SIG-M5 treated with dmso at 0.1 percent for 504 hours (cell line): ENCODE measurements around the gene MAL.

ENCODE experiments used
- DNase-seq: peaks from one replicate; lab custom pipeline; 2025; ENCODE audit not compliant: unreplicated experiment; lab: John Stamatoyannopoulos, UW

Gene MAL

DNA sequence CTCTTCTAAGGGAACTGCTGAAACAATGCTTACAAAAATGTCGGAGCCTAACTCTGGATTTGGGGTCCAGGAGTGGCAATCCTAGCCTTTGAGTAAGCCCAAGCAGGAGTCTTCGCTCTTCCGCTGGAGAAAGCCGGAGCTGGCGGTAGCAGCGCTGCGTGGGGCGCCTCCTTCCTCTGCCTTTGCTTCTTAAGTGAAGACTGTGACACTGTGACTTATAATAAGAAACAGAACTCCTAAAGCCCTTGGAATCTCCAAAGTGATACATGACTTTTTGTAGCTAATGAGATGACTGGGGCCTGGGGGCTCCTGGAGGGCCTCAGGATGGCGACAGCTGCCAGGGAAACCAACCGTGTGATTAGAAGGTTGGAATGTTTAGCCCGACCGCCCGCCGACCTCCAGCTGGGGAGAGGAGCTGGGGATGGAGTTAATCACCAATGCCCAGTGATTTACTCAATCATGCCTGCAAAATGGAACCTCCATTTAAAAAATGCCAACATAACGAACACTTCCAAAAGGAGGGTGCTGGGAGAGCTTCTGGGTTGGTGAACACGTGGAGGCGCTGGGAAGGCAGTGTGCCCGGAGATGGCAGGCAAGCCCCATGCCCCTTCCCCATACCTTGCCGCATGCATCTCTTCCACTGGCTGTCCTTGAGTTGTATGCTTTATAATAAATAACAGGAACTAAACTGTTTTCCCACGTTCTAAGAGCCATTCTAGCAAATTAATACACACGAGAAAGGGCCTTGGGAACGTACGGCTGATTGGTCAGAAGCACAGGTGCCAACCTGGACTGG, 29.0 kb upstream of the MAL start:
- no peak for DNase-seq

DNA sequence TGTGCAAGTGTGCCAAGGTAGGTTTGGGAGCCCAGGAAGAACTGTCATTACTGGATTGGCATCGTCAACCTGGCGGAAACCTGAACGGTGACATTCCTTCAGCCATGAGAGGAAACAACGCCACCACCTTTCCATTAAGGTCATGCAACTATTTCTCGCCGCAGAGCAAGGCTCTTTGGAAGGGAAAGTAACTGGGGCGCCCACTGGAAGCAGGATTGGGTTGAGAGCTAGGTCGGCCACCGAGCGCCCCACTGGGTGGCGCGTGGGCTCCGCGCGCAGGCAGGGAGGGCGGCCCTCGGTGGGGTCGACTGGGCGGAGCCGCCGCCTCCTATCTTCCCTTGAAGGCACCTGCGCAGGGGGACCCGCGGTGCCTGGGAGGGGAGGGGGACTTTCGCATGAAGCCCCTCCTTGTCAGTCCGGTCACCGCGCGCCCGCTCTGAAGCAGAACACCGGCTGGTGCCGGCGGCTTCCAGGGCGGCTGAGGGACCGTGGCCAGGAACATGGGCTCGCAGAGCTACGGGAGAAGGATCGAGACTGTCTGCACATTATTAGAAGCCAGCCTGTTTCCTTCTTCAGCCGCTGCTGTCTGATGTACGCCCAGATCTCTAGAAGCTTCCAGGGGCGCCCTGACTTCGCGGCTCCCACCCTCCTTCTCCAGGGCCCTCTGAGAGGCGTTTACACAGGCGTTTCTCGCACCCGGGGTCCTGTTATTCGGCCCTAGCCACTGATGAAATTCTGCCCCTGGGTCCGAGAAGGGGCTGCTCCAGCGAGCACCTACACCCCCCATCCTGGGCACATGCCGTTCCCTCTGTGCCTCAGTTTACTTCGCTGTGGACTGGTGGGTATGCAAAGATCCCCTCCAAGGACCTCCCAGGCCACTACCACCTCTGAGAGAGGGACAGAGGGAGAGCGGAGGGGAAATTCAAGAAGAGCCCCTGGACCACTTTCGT, 27.3 kb upstream of the MAL start:
- no peak for DNase-seq

DNA sequence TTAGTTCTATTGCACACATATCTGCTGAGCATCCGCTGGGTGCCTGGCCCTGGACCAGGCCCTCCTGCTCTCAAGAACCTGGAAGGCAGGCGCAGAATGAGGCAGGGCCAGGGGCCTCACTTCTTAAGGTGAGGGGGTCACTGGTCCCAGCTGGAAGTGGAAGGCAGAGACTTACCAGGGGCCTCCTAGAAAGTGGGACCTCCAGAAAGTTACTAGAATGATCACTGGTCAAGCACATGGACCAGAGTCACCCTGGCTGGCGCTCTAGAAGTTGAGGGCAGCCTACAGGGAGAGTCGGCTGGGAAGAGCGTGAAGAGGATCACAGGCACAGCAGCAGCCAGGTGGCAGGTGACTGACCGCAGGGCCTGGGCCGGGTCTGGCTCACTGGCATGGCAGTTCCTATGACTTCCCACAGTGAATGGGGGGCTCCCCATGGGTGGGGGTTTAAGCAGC, 26.1 kb upstream of the MAL start:
- DNase-seq, result no peak

DNA sequence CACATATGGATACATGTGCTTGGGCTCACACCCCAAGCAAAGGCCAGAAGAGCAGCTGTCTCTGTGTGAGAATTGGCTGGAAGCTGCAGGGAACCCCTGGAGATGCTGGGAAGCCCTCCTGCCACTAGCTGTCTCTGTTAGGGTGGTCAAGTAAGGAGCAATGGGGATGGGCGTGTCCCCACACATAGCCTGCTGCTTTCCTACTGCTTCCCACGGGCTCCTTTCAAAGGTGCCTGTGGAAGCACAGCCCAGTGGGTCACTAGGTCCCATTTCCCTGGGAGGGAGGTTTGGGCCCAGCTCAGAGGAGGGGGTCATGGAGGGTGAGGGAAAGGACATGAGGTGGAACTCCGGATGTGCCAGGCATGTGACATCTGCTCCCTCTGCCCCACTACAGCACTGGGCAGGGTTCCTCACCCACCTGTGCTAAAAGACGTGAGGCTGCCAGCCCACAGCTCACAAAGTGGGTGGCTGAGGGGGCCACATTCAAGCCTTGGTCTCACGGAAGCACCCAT, 24.4 kb upstream of the MAL start:
- DNase-seq, result no peak

DNA sequence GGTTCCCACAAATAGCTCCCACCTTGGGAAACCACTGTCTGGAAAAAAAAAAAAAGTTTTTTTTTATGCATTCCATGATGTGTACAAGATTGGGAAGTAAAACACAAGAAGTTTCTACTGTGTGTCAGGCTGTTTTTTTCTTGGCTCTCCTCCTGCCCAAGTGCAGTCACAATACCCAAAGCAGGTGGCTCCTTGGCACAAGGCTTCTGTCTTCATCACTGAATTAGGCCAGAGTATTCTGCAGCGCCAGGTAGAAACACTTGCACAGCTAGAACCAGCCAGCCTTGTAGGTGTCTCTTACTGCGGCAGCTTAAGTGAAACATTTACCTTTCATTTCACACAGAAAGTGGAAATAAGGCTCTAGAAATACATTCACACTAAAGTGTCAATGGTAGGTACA, 23.8 kb upstream of the MAL start:
- DNase-seq, result no peak

DNA sequence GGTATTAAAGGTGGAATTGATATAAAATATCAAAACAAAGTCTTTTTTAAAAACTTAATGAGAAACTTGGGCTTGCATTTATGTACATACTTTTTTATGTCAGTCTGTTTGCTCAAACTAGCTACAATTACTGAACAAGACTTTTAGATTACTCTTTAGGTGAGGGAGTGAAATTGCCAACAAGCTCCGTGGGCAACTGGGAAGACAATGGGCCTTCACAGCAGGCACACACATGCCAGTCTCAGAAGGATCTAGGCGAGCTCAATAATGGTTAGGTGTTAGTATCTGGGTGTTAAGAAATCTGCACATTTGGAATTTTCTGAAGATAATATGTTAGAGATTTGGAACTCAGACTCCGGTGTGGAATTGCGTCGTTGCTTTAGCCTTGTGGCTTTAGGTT, 23.0 kb upstream of the MAL start:
- DNase-seq, result no peak

DNA sequence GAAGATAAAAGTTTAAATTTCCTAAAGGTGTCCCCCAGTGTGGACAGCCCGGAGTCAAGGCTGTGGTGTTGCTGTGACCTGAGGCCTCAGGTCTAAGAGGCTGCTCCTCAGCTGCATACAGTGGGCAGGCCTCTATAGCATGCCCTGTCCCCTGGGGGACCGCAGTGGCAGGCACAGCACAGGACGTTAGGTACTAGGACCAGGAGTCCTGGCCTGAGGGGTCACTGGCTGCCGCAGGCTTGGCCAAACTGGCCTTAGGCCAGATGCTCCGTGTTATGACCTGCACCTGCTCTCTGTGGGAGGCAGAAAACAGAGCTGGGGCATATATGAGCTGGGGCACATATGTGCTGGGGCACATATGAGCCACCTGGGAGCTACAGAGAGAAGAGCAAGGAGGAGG, 21.2 kb upstream of the MAL start:
- no peak for DNase-seq

DNA sequence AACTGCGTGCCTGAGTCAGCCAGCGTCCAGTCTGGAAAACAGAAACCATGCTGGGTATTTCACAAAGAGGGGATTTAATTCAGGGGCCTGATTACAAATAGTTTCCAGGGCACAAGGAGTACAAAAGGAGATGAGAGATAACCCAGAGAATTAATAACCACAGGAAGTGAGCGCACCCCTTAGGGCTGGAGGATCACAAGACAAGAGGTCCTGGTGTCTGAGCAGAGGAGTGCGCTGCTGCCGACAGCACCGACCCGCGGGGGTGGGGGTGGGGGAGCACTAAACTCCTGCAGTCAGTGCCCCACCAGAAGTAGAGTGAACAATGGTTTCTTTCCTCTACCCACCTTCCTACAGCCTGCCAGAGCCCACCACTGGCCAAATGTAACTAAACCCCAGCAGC, 20.8 kb upstream of the MAL start:
- DNase-seq, result no peak

DNA sequence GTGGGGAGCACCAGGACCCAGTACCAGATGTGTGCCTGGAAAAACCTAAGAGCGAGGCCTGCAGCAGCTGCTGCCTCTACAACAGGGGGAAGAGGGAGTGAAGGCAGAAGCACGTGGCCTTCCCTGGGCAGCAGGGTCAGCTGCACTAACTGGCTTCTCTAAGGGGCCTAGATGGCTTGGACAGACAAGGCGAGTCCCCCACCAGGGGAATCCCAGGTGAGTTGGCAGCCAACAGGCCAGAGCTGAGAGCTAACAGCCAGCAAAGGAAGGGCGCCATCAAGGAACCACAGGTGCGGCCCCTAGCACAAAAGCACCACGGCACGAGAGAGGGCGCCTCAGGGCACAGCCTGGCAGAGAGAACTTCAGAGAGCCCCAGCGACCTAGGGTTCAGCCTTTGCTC, 19.8 kb upstream of the MAL start:
- no peak for DNase-seq

DNA sequence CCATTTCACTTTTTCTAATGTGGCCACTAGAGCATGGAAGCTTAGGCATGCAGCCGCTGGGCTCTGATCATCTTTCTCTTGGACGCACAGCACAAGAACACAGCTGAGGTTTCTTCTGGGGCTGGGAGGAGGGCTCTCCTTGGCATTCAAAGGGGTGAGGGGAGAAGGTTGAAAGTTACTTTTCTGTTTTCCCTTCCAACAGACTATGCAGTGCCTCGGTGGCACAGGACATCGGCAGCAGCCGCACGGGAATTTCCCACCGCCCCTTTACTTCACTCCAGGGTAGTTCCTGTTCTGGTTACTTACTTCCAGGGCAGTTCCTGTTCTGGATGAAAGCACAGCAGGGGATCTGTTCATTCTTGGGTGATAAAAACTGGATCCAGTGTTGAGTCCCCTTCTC, 18.9 kb upstream of the MAL start:
- no peak for DNase-seq

DNA sequence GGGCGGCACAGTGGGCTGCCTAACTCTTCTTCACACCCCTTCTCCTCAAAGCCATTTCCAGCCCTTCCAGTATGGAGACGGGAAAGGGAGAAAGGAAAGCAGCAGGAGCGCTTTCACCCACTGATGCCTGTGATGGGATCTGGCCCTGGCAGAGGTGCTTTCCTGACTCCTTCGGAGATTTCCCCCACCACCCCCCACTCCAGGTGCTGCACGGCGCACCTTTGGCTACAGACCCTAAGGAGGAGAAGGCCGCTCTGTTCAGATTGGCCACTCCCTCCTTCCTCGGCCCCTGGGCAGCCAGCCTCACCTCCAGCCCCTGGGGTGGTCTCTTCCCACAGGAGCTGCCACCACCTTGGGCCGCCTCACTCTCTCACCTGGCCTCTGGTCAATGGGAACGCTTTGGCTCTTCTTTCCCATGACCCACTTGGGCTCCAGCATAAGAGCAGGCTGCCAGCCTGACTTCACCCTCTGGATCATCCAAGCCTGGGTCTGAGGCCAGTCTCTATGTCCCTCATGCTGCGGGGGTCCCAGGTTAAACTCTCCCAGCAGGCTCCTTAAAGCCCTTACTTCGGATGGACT, 18.4 kb upstream of the MAL start:
- no peak for DNase-seq

DNA sequence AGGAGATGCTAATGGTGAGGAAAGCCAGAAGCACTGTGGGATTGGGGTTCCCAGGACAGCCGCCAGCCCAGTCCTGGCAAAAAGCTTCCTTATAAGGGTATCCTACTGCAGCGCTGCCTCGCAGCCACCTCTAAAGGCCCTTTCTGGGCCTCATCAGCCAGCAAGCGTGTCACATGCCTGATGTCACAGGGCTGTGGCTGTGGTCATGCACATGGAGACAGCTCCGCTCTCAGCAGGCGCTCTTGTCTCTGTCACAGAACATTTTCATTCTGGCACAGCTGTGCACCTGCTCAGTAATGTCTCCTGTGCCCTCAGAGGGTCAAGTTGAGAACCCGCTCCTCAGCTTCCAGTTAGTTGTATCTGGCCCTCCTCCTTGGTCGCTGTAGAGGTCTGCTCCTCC, 17.7 kb upstream of the MAL start:
- no peak for DNase-seq

DNA sequence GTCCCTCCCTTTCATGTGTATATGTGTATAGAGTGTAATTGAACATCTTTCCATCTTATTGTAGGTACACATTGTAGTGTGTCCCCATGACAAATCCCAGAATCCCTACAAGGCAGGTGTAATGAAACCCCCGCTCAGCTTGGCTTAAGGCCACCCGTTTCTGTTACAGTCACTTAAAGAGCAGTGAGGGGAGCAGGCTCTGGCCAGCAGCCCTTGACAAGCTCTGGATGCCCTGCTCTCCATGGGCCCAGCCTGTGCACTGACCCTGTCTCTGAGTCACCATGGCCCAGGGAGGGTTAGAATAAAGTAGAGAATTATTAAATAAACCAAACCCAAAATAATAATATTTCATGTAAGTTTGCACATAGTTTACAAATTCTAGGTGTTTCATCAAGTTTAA, 17.2 kb upstream of the MAL start:
- DNase-seq, result no peak

DNA sequence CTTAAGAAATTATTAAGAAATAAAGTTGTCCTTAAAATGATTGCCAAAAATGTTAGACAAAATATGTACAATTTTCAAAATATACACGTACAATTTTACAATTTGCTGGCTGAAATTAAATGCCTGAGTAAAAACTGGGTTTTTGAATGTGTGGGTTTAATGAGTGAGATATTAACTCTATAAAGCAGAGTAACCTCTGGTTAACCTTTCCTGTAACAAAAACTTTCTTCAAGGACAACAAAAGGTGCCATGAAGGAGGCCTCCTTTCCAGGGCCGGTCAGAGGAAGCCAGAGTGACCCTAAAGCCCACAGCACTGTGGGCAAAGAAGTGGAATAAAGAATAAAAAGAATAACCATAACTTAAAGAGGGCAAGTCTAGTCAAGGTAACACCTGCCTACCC, 16.5 kb upstream of the MAL start:
- DNase-seq, result no peak

DNA sequence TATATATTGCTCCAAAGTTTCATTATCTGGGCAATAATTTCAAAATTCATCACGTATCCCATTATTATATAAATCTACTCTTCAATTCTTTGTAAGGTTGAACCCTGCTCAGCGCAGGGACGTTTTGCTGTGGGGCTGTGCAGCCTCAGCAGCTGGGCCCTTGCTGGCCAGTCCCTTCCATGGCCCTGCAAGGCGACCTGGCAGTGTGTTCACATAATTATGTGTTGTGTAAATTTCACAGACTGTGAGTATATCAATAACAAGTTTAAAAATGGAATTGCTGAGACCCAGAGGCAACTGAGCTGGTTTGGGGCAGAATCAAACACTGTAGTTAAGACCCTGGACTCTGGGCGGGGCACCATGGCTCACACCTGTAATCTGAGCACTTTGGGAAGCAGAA, 16.1 kb upstream of the MAL start:
- no peak for DNase-seq

DNA sequence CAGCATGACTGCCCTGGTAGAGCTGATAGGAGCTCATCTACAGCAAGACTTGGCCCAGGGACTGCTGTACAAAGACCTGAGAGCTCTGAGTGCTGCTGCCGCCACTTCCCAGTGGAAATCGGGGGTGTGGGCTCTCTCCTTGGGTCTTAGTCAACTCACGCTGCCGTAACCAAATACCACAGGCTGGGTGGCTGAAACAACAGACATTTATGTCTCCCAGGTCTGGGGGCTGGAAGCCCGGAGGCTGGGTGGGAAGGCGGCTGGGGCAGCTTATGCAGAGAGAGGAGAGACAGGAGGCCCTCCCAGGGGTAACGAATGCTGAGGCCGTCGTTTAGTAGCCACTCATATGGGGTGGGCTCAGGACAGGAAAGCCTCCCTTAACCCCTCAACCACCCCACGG, 15.4 kb upstream of the MAL start:
- DNase-seq, result no peak

DNA sequence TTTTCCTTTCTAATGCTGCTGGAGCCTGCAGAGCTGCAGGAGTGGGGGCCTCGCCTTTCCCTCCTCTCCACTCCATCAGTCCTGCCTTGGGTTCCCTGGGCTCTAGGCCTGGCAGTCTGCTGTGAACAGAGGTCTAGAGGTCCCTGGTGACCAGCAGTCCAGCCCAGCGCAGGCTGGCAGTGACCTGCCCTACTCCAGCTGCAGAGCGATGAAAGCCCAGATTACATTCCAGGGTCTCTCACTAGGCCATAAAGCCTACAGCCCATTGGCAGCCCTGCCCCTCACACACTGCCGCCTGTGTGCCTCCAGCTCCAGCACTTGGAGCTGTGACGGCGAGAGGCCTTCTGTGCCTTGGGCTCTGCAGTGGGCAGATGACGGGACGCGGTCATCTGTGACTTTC, 14.8 kb upstream of the MAL start:
- no peak for DNase-seq

DNA sequence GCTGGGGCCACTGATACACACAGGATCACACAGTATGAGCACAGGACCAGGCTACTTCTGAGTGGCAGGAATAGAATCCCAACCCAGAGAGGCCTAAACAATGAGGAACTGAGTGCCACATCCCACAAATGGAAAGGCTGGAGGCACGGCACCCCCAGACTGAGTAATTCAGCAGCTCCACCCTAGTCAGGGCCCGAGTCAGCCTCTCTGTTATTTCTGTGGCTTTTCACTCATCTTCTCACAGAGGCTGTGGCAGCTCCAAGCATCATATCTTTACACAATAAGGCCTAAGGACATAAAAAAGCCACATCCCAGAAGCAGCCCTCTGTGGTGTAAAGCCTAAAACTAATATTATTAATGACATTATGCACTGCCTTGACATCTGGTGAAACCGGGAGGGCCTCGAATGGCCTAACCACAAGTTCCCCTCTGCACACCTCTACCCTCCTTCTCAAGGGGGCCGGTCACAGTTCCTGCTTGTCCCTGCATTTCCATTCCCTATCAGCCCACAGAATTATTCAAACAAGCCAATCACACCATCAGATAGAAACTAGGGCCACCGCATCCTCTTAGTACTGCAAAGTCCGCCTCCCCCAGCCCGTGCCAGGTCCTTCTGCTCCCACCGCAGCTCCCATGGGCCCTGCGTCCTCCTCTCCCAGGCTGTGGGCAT, 12.5 kb upstream of the MAL start:
- DNase-seq, result no peak

DNA sequence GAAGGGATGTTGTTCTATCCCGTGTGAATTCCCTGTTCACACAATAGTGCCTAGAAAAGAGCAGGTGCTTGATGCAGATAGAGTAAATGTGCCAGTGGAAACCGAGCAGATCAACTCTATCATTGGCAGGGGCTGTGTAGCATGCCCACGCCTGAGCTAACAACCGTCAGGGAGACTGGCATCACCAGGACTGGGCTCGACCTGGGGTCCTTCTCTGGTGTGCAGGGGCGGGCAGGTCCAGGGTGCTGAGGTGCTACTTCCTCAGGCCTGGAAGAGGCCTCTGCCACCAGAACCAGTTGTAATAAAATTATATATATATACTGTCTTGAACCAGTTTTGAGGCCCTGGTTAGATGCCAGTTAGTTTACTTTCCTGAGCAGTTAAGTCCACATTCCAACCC, 11.8 kb upstream of the MAL start:
- DNase-seq, result no peak

DNA sequence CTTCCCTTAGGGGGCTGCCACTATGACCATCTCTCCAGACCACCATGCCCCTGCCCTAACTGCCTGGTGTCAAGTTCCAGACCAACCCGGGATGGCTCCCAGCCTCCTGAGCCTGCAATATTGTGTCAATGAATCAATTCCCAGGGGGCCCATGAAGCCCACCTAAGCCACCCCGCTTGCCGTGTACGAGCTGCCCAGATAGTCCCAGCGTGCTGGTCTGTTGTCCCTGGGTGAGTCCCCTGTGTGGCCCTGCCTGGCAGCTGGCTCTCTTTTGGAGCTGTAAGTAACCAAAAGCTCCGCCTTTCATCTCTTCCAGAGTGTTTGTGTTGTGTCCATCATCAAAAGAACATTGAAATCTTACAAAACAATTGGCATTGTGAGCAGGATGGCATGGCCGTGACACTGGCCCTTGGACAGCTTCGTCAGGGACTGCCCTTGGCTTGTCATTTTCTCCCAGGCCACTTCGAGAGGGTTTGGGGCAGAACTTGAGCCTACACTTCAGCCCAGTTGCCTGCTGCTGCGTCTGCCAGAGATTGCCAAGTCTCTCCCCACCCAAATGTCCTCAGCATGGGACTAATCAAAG, 11.3 kb upstream of the MAL start:
- no peak for DNase-seq
